HG02943 (cell line): ENCODE results near the gene CRYBB2.
A peak's percentile ranks its signal among the peaks of the same experiment; 100 is the strongest.
"Not testable (repeated sequence)": the region's sequence is repeated elsewhere in the genome, so short reads cannot be mapped to it uniquely, and the experiment has no call there.

Source experiments
- ATAC-seq: cut with Tn5 transposase; IDR thresholded peaks from one replicate; pipeline ENCODE4 v1.9.1; 2021; ENCODE audit warnings: mild to moderate bottlenecking, low read depth, moderate library complexity; ENCODE audit not compliant: unreplicated experiment

The CRYBB2 gene

GRCh38 chr22:25230760-25231159 lies 11.3 kb downstream of the CRYBB2 start:
- not testable (repeated sequence) for ATAC-seq

GRCh38 chr22:25232301-25232700 lies 12.9 kb downstream of the CRYBB2 start:
- ATAC-seq = no peak

- not testable (repeated sequence) for ATAC-seq
These were observed 14.3 kb downstream of the CRYBB2 start for GRCh38 chr22:25233706-25234105.

- ATAC-seq = peak; percentile 77
These were observed 16.3 kb downstream of the CRYBB2 start for GRCh38 chr22:25235547-25236290.

GRCh38 chr22:25236417-25236816 lies 17.0 kb downstream of the CRYBB2 start:
- no peak for ATAC-seq

- ATAC-seq = no peak
These were observed 18.1 kb downstream of the CRYBB2 start for GRCh38 chr22:25237503-25237902.

GRCh38 chr22:25238058-25238457 lies 18.6 kb downstream of the CRYBB2 start:
- not testable (repeated sequence) for ATAC-seq

GRCh38 chr22:25255169-25255568 lies 35.7 kb downstream of the CRYBB2 start:
- ATAC-seq = not testable (repeated sequence)

GRCh38 chr22:25267567-25267966 lies 48.1 kb downstream of the CRYBB2 start:
- not testable (repeated sequence) for ATAC-seq

- not testable (repeated sequence) for ATAC-seq
These were observed 49.5 kb downstream of the CRYBB2 start for GRCh38 chr22:25268902-25269301.

GRCh38 chr22:25270061-25270460 lies 50.6 kb downstream of the CRYBB2 start:
- not testable (repeated sequence) for ATAC-seq

- ATAC-seq = not testable (repeated sequence)
These were observed 53.8 kb downstream of the CRYBB2 start for GRCh38 chr22:25273231-25273630.

- not testable (repeated sequence) for ATAC-seq
These were observed 54.5 kb downstream of the CRYBB2 start for GRCh38 chr22:25273928-25274327.

- ATAC-seq = not testable (repeated sequence)
These were observed 60.7 kb downstream of the CRYBB2 start for GRCh38 chr22:25280118-25280517.
